ENCODE results near the gene HBQ1. TPM values are rescaled to one million over a fixed set of nuclear protein-coding genes. Genes with fewer than 3 reads are reported as not detected.
"Not testable (repeated sequence)": the region's sequence is repeated elsewhere in the genome, so short reads cannot be mapped to it uniquely, and the experiment has no call there.

The HBQ1 gene
- total RNA-seq, 1 experiment from 2014 or later, result 7.0 TPM

- DNase-seq; H3K36me3 ChIP-seq (ENCODE audit: control insufficient read depth, insufficient read depth, low read length); BruUV-seq (replicated peaks); H3K4me1 Mint-ChIP-seq (ENCODE audit: low read depth, unreplicated experiment); intact Hi-C loops (cut with micrococcal nuclease; ENCODE audit: unreplicated experiment); H3K27ac Mint-ChIP-seq (ENCODE audit: unreplicated experiment); H3K4me3 ChIP-seq (ENCODE audit: low read depth, low read length); H3K9me3 ChIP-seq; H3K9me3 Mint-ChIP-seq (ENCODE audit: unreplicated experiment); H3K4me3 Mint-ChIP-seq (ENCODE audit: unreplicated experiment); H3K27me3 Mint-ChIP-seq (ENCODE audit: insufficient read depth, unreplicated experiment); POLR2A ChIA-PET; CTCF ChIA-PET; H3K27me3 ChIP-seq (replicated peaks; ENCODE audit: control insufficient read depth, insufficient read depth, low read length); H3K4me1 ChIP-seq: not testable (repeated sequence)
- H3K36me3 Mint-ChIP-seq (ENCODE audit: insufficient read depth, unreplicated experiment), result peaks cover 79% of the 10 kb centered on the region
Observed at GRCh38 chr16:211631-212180, 31.4 kb downstream of the HBQ1 start.

- no peaks in the 10 kb centered on the region for H3K9me3 Mint-ChIP-seq (ENCODE audit: unreplicated experiment)
- Histone ChIP-seq H3K4me3 (ENCODE audit: low read depth, low read length) (no peak overlapping the region), H3K4me1 (no peaks in the 10 kb centered on the region), H3K36me3 (ENCODE audit: control insufficient read depth, insufficient read depth, low read length) (peaks cover 1% of the 10 kb centered on the region; the same call in 1 of the 2 replicates), H3K27me3 (replicated peaks; ENCODE audit: control insufficient read depth, insufficient read depth, low read length) (no peaks in the 10 kb centered on the region), H3K9me3 (no peaks in the 10 kb centered on the region)
- H3K36me3 Mint-ChIP-seq (ENCODE audit: insufficient read depth, unreplicated experiment), result peaks cover 81% of the 10 kb centered on the region
- H3K4me1 Mint-ChIP-seq (ENCODE audit: low read depth, unreplicated experiment), result no peaks in the 10 kb centered on the region
- CTCF ChIA-PET, result interaction anchor here (1.1 kb wide), 1 partner anchor 149 kb away, joined by 3 read pairs; no protein-coding TSS in a partner anchor
- no peak overlapping the region for H3K4me3 Mint-ChIP-seq (ENCODE audit: unreplicated experiment)
- DNase-seq, result no peak
- no peak overlapping the region for H3K27ac Mint-ChIP-seq (ENCODE audit: unreplicated experiment)
- no TSS peak for BruUV-seq (replicated peaks)
- POLR2A ChIA-PET, result no interaction called here
- intact Hi-C loops (cut with micrococcal nuclease; ENCODE audit: unreplicated experiment), result no loop called here
- TF ChIP-seq CTCF (IDR thresholded peaks at IDR 0.05; ENCODE audit: insufficient read depth in 1 of 2, low read depth in 1 of 2, low read length in 1 of 2, severe bottlenecking in 1 of 2, unreplicated experiment in 1 of 2), result no peak
- no peaks in the 10 kb centered on the region for H3K27me3 Mint-ChIP-seq (ENCODE audit: insufficient read depth, unreplicated experiment)
Observed at GRCh38 chr16:212999-213398, 32.7 kb downstream of the HBQ1 start.

- intact Hi-C loops (cut with micrococcal nuclease; ENCODE audit: unreplicated experiment), result no loop called here
- H3K27ac Mint-ChIP-seq (ENCODE audit: unreplicated experiment), result no peak overlapping the region
- no peaks in the 10 kb centered on the region for H3K9me3 ChIP-seq
- H3K4me1 ChIP-seq, result no peaks in the 10 kb centered on the region
- POLR2A ChIA-PET, result interaction anchor here (1.0 kb wide), 1 partner anchor 8 kb away, joined by 4 read pairs; no protein-coding TSS in a partner anchor
- no peak overlapping the region for H3K4me3 ChIP-seq (ENCODE audit: low read depth, low read length)
- H3K36me3 ChIP-seq (ENCODE audit: control insufficient read depth, insufficient read depth, low read length), result no peaks in the 10 kb centered on the region; the same call in 1 of the 2 replicates
- CTCF ChIA-PET, result no interaction called here
- no peak for TF ChIP-seq CTCF (IDR thresholded peaks at IDR 0.05; ENCODE audit: insufficient read depth in 1 of 2, low read depth in 1 of 2, low read length in 1 of 2, severe bottlenecking in 1 of 2, unreplicated experiment in 1 of 2)
- no peaks in the 10 kb centered on the region for H3K27me3 ChIP-seq (replicated peaks; ENCODE audit: control insufficient read depth, insufficient read depth, low read length)
- no peaks in the 10 kb centered on the region for H3K4me1 Mint-ChIP-seq (ENCODE audit: low read depth, unreplicated experiment)
- H3K9me3 Mint-ChIP-seq (ENCODE audit: unreplicated experiment), result no peaks in the 10 kb centered on the region
- BruUV-seq (replicated peaks), result TSS peak; percentile 2
- peaks cover 98% of the 10 kb centered on the region for H3K36me3 Mint-ChIP-seq (ENCODE audit: insufficient read depth, unreplicated experiment)
- no peaks in the 10 kb centered on the region for H3K27me3 Mint-ChIP-seq (ENCODE audit: insufficient read depth, unreplicated experiment)
- no peak for DNase-seq
- no peak overlapping the region for H3K4me3 Mint-ChIP-seq (ENCODE audit: unreplicated experiment)
Observed at GRCh38 chr16:220021-220420, 39.8 kb downstream of the HBQ1 start.

Measured in Caco-2 (cell line).